GM23338 (cell line): ENCODE data around the gene ZNF277. TPM values are rescaled to one million over a fixed set of nuclear protein-coding genes. Genes with fewer than 3 reads are reported as not detected.

Source experiments
- ATAC-seq: fragments of 200-7000 bp; cut with Tn5 transposase; 3 replicates; pipeline ENCODE4 v1.9.1; 2020
- DNase-seq: peaks from one replicate; pipeline ENCODE4 v3.0.0-alpha.2; 2015; ENCODE audit warnings: low spot score
- H2AFZ ChIP-seq: fragments of 200-600 bp; sonication (generic); 2 replicates; pipeline ENCODE4 v1.8.0; 2016; ENCODE audit warnings: antibody characterized with exemption, mild to moderate bottlenecking, moderate library complexity
- H3F3A ChIP-seq: fragments of 200-600 bp; sonication (generic); replicated peaks from 2 replicates; pipeline ENCODE4 v1.8.0; 2017; ENCODE audit warnings: antibody characterized with exemption, mixed run types, low read depth
- H3K27ac ChIP-seq: fragments of 200-600 bp; sonication (generic); 2 replicates; pipeline ENCODE4 v1.6.1; 2016; ENCODE audit warnings: low read depth
- H3K27me3 ChIP-seq: fragments of 200-600 bp; sonication (generic); 2 replicates; pipeline ENCODE4 v1.8.0; 2016; ENCODE audit warnings: mild to moderate bottlenecking, mixed run types, moderate library complexity; ENCODE audit not compliant: insufficient read depth
- H3K36me3 ChIP-seq: fragments of 200-600 bp; sonication (generic); 2 replicates; pipeline ENCODE4 v1.8.0; 2016; ENCODE audit warnings: mild to moderate bottlenecking; ENCODE audit not compliant: insufficient read depth
- H3K4me1 ChIP-seq: fragments of 200-600 bp; sonication (generic); 2 replicates; pipeline ENCODE4 v1.8.0; 2016; ENCODE audit warnings: mild to moderate bottlenecking, moderate library complexity; ENCODE audit not compliant: insufficient read depth
- H3K4me2 ChIP-seq: fragments of 200-600 bp; sonication (generic); 2 replicates; pipeline ENCODE4 v1.7.1; 2017; ENCODE audit warnings: mixed run types
- H3K4me3 ChIP-seq: fragments of 200-600 bp; sonication (generic); 2 replicates; pipeline ENCODE4 v1.6.1; 2016; ENCODE audit warnings: mixed run types
- H3K79me2 ChIP-seq: fragments of 200-600 bp; sonication (generic); replicated peaks from 2 replicates; pipeline ENCODE4 v1.8.0; 2017; ENCODE audit warnings: mild to moderate bottlenecking; ENCODE audit not compliant: insufficient read depth
- H3K9me2 ChIP-seq: fragments of 200-600 bp; sonication (generic); 2 replicates; pipeline ENCODE4 v1.8.0; 2017; ENCODE audit not compliant: insufficient read depth
- H4K20me1 ChIP-seq: fragments of 200-600 bp; sonication (generic); replicated peaks from 2 replicates; pipeline ENCODE4 v1.8.0; 2017; ENCODE audit warnings: mild to moderate bottlenecking; ENCODE audit not compliant: insufficient read depth
- H3K27ac Mint-ChIP-seq: 2 replicates; pipeline ENCODE4 v1.8.0; 2020; ENCODE audit warnings: inconsistent platforms, mild to moderate bottlenecking, moderate library complexity, mixed read lengths
- H3K27me3 Mint-ChIP-seq: 3 replicates; pipeline ENCODE4 v1.8.0; 2022; ENCODE audit warnings: low read depth, mild to moderate bottlenecking, moderate library complexity, mixed read lengths, inconsistent platforms; ENCODE audit not compliant: insufficient read depth, poor library complexity
- H3K36me3 Mint-ChIP-seq: 3 replicates; pipeline ENCODE4 v1.8.0; 2021; ENCODE audit warnings: low read depth, mild to moderate bottlenecking, inconsistent platforms, moderate library complexity, mixed read lengths
- H3K4me1 Mint-ChIP-seq: 3 replicates; pipeline ENCODE4 v1.8.0; 2020; ENCODE audit warnings: mild to moderate bottlenecking, inconsistent platforms, mixed read lengths
- H3K4me3 Mint-ChIP-seq: 3 replicates; pipeline ENCODE4 v1.8.0; 2021; ENCODE audit warnings: moderate library complexity, mild to moderate bottlenecking, inconsistent platforms, mixed read lengths
- H3K9me3 Mint-ChIP-seq: 3 replicates; pipeline ENCODE4 v1.8.0; 2020; ENCODE audit warnings: moderate library complexity, mild to moderate bottlenecking, inconsistent platforms, mixed read lengths
- CTCF ChIP-seq, 2 experiments: fragments of 200-600 bp in 1 of 2; sonication (generic) in 1 of 2; conservative IDR thresholded peaks; 2 replicates each; pipeline versions ENCODE4 v1.5.1 to v1.6.1; 2016 to 2017; ENCODE audit warnings: antibody characterized with exemption in 2 of 2, low read depth in 2 of 2, mild to moderate bottlenecking in 2 of 2, moderate library complexity in 1 of 2
- EZH2 ChIP-seq: fragments of 200-600 bp; sonication (generic); IDR thresholded peaks from one replicate; pipeline ENCODE4 v1.8.0; 2017; ENCODE audit warnings: antibody characterized with exemption, mild to moderate bottlenecking, low read depth; ENCODE audit not compliant: unreplicated experiment
- NANOG ChIP-seq: IDR thresholded peaks from 2 replicates; pipeline ENCODE4 v1.6.1; 2016; ENCODE audit warnings: antibody characterized with exemption, borderline replicate concordance
- polyA plus RNA-seq: library from polyadenylated mRNA; unstranded; fragments of >200 nt; fragmentation: Nextera tagmentation; extraction: Ambion mirVana; gene quantifications from 2 replicates; pipeline ENCODE4 v1.2.1, GENCODE V29; 2016
- total RNA-seq: library from RNA; depleted of rRNA; stranded (reverse); fragments of >200 nt; shearing (Covaris generic); gene quantifications from 2 replicates; pipeline ENCODE4 v1.2.3, GENCODE V29; 2014
- TF ChIP-seq, protein P1 (sequence below): fragments of 250-450 bp; sonication (Bioruptor Pico); IDR thresholded peaks from 2 replicates; pipeline ENCODE4 v1.5.0; 2020; ENCODE audit warnings: mild to moderate bottlenecking, moderate library complexity

The ZNF277 gene
- total and polyA plus RNA-seq, 2 experiments from 2014 or later, result 25.4 to 28.9 TPM

GRCh38 chr7:112350585-112350984 is 144.1 kb downstream of the ZNF277 start:
- H3K27ac Mint-ChIP-seq, result no peak overlapping the region
- no peak overlapping the region for H3K4me3 Mint-ChIP-seq
- H3K4me2 ChIP-seq, result no peak overlapping the region
- no peak overlapping the region for H3K27ac ChIP-seq
- H3K79me2 ChIP-seq, result no peaks in the 10 kb centered on the region
- no peaks in the 10 kb centered on the region; the same call in 2 of the 3 replicates for H3K9me3 Mint-ChIP-seq
- H3K4me1 ChIP-seq, result no peaks in the 10 kb centered on the region
- H3K36me3 ChIP-seq, result no peaks in the 10 kb centered on the region
- no peaks in the 10 kb centered on the region for H3F3A ChIP-seq
- H4K20me1 ChIP-seq, result no peaks in the 10 kb centered on the region
- no peak for ATAC-seq
- H3K27me3 ChIP-seq, result no peaks in the 10 kb centered on the region
- H2AFZ ChIP-seq, result no peak overlapping the region
- H3K4me1 Mint-ChIP-seq, result peaks cover 4% of the 10 kb centered on the region; the same call in 2 of the 3 replicates
- H3K9me2 ChIP-seq, result peaks cover 9% of the 10 kb centered on the region
- H3K4me3 ChIP-seq, result no peak overlapping the region
- DNase-seq, result no peak
- H3K27me3 Mint-ChIP-seq, result peaks cover 10% of the 10 kb centered on the region
- H3K36me3 Mint-ChIP-seq, result peaks cover 23% of the 10 kb centered on the region; the same call in 2 of the 3 replicates
- TF ChIP-seq, protein P1, sequence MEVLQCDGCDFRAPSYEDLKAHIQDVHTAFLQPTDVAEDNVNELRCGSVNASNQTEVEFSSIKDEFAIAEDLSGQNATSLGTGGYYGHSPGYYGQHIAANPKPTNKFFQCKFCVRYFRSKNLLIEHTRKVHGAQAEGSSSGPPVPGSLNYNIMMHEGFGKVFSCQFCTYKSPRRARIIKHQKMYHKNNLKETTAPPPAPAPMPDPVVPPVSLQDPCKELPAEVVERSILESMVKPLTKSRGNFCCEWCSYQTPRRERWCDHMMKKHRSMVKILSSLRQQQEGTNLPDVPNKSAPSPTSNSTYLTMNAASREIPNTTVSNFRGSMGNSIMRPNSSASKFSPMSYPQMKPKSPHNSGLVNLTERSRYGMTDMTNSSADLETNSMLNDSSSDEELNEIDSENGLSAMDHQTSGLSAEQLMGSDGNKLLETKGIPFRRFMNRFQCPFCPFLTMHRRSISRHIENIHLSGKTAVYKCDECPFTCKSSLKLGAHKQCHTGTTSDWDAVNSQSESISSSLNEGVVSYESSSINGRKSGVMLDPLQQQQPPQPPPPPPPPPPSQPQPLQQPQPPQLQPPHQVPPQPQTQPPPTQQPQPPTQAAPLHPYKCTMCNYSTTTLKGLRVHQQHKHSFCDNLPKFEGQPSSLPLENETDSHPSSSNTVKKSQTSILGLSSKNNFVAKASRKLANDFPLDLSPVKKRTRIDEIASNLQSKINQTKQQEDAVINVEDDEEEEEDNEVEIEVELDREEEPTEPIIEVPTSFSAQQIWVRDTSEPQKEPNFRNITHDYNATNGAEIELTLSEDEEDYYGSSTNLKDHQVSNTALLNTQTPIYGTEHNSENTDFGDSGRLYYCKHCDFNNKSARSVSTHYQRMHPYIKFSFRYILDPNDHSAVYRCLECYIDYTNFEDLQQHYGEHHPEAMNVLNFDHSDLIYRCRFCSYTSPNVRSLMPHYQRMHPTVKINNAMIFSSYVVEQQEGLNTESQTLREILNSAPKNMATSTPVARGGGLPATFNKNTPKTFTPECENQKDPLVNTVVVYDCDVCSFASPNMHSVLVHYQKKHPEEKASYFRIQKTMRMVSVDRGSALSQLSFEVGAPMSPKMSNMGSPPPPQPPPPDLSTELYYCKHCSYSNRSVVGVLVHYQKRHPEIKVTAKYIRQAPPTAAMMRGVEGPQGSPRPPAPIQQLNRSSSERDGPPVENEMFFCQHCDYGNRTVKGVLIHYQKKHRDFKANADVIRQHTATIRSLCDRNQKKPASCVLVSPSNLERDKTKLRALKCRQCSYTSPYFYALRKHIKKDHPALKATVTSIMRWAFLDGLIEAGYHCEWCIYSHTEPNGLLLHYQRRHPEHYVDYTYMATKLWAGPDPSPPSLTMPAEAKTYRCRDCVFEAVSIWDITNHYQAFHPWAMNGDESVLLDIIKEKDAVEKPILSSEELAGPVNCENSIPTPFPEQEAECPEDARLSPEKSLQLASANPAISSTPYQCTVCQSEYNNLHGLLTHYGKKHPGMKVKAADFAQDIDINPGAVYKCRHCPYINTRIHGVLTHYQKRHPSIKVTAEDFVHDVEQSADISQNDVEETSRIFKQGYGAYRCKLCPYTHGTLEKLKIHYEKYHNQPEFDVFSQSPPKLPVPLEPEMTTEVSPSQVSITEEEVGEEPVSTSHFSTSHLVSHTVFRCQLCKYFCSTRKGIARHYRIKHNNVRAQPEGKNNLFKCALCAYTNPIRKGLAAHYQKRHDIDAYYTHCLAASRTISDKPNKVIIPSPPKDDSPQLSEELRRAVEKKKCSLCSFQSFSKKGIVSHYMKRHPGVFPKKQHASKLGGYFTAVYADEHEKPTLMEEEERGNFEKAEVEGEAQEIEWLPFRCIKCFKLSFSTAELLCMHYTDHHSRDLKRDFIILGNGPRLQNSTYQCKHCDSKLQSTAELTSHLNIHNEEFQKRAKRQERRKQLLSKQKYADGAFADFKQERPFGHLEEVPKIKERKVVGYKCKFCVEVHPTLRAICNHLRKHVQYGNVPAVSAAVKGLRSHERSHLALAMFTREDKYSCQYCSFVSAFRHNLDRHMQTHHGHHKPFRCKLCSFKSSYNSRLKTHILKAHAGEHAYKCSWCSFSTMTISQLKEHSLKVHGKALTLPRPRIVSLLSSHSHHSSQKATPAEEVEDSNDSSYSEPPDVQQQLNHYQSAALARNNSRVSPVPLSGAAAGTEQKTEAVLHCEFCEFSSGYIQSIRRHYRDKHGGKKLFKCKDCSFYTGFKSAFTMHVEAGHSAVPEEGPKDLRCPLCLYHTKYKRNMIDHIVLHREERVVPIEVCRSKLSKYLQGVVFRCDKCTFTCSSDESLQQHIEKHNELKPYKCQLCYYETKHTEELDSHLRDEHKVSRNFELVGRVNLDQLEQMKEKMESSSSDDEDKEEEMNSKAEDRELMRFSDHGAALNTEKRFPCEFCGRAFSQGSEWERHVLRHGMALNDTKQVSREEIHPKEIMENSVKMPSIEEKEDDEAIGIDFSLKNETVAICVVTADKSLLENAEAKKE (CRISPR knock-in tag), result no peak
- TF ChIP-seq CTCF (conservative IDR thresholded peaks at IDR 0.05; ENCODE audit: low read depth in 2 of 2) (no peak), NANOG (no peak), EZH2 (no peak)
